Panc1 (cell line): ENCODE measurements around the gene ITPRIPL2. TPM values are rescaled to one million over a fixed set of nuclear protein-coding genes. Genes with fewer than 3 reads are reported as not detected.

Experiments used
- ATAC-seq: fragments of 200-7000 bp; cut with Tn5 transposase; 2 replicates; pipeline ENCODE4 v1.9.1; 2020; ENCODE audit warnings: mild to moderate bottlenecking, moderate library complexity
- BruUV-seq: library from RNA; stranded (reverse); fragments of 400-500 nt; replicated peaks from 2 replicates; lab custom pipeline; 2021; lab: Mats Ljungman, UMichigan
- CTCF ChIA-PET: fragments of 300-600 bp; sonication (Branson Sonifier 250); formaldehyde crosslinking; loops from one replicate; lab custom pipeline; 2022; ENCODE audit warnings: antibody characterized with exemption; lab: Charles Lee
- POLR2A ChIA-PET: fragments of 300-600 bp; sonication (Branson Sonifier 250); formaldehyde crosslinking; loops from one replicate; lab custom pipeline; 2022; ENCODE audit warnings: antibody characterized with exemption; lab: Charles Lee
- DNase-seq: peaks from one replicate; pipeline ENCODE4 v3.0.0-alpha.2; 2010; ENCODE audit warnings: low read depth, low spot score
- H3K27ac ChIP-seq: 2 replicates; pipeline ENCODE4 v1.5.1; 2011; ENCODE audit warnings: mild to moderate bottlenecking, low read length, inconsistent platforms
- H3K27me3 ChIP-seq: fragments of 200-500 bp; sonication (Bioruptor generic); 2 replicates; pipeline ENCODE4 v1.6.0; 2014; ENCODE audit warnings: low read length, inconsistent platforms; ENCODE audit not compliant: control insufficient read depth, insufficient read depth
- H3K36me3 ChIP-seq: fragments of 200-500 bp; sonication (Bioruptor generic); 2 replicates; pipeline ENCODE4 v1.5.1; 2014; ENCODE audit warnings: inconsistent platforms, mild to moderate bottlenecking, low read length, moderate library complexity; ENCODE audit not compliant: control insufficient read depth, insufficient read depth
- H3K4me1 ChIP-seq: 2 replicates; pipeline ENCODE4 v1.5.1; 2011; ENCODE audit warnings: inconsistent platforms, mild to moderate bottlenecking, low read length, moderate library complexity; ENCODE audit not compliant: control insufficient read depth, insufficient read depth
- H3K4me3 ChIP-seq, 2 experiments: 2 replicates each; pipeline ENCODE4 v1.5.1; 2011 to 2012; ENCODE audit warnings: low read depth in 2 of 2, low read length in 2 of 2, mild to moderate bottlenecking in 2 of 2, inconsistent platforms in 1 of 2, moderate library complexity in 1 of 2
- H3K9me3 ChIP-seq: fragments of 200-500 bp; sonication (Bioruptor generic); 2 replicates; pipeline ENCODE4 v1.5.1; 2014; ENCODE audit warnings: low read depth, mild to moderate bottlenecking, inconsistent platforms, low read length, moderate library complexity; ENCODE audit not compliant: control insufficient read depth, insufficient read depth
- POLR2AphosphoS5 ChIP-seq: IDR thresholded peaks from 2 replicates; pipeline ENCODE4 v1.6.1; 2012; ENCODE audit warnings: mild to moderate bottlenecking, low read depth, low read length, moderate library complexity
- SIN3A ChIP-seq: IDR thresholded peaks from 2 replicates; pipeline ENCODE4 v1.6.1; 2012; ENCODE audit warnings: low read depth, mild to moderate bottlenecking, low read length, moderate library complexity, borderline replicate concordance; ENCODE audit not compliant: insufficient read depth
- TCF7L2 ChIP-seq: IDR thresholded peaks from 2 replicates; pipeline ENCODE4 v1.6.1; 2011; ENCODE audit warnings: mild to moderate bottlenecking, low read depth, low read length, inconsistent platforms
- in situ Hi-C: cut with HindIII; loops from 2 replicates; pipeline ENCODE4 v1.10.0; 2016; ENCODE audit warnings: low sequenced_read_pairs, low pct_unique_long_range_greater_than_20kb
- intact Hi-C: fragments of 100-400 bp; cut with micrococcal nuclease; formaldehyde crosslinking; loops from one replicate; pipeline ENCODE4 v1.10.0; 2022; ENCODE audit not compliant: unreplicated experiment
- total RNA-seq: library from RNA; stranded (reverse); gene quantifications from one replicate; pipeline ENCODE4 v1.2.1, GENCODE V29; 2021; ENCODE audit not compliant: unreplicated experiment
- TF ChIP-seq, protein P1 (sequence below), 2 experiments: IDR thresholded peaks; 2 replicates each; pipeline ENCODE4 v1.6.1; 2011 to 2012; ENCODE audit warnings: low read depth in 2 of 2, control low read depth in 1 of 2, low read length in 1 of 2, mild to moderate bottlenecking in 1 of 2, moderate library complexity in 1 of 2; ENCODE audit not compliant: insufficient read depth in 1 of 2
- TF ChIP-seq, protein P2 (sequence below): fragments of 450-650 bp; IDR thresholded peaks from 2 replicates; pipeline ENCODE4 v1.5.1; 2017; ENCODE audit warnings: mild to moderate bottlenecking

ITPRIPL2 gene
- total RNA-seq, 1 experiment from 2014 or later = 83.2 TPM

DNA sequence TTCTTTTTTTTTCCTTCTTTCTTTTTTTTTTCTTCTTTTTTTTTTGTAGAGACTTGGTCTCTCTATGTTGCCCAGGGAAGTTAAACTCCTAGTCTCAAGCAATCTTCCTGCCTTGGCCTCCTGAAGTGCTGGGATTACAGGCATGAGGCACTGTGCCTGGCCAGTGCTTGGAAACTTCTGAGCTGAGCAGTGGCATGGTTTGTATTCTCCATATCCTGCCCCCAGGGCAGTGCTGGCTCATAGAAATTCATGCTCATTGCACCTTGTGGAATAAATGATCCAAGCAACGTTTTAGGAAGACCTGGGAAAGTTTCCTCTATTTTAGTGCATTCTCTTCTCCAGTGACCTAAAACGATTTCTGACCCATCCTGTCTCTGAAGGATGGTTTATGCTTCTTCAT lies 37.5 kb downstream of the ITPRIPL2 start:
- Histone ChIP-seq H3K27ac (no peak overlapping the region), H3K36me3 (no peaks in the 10 kb centered on the region), H3K4me3 (no peak overlapping the region), H3K9me3 (peaks cover 3% of the 10 kb centered on the region; the same call in 1 of the 2 replicates), H3K27me3 (0 out of 2 replicates have a peak, but pooled peaks cover 2% of the 10 kb centered on the region), H3K4me1 (no peaks in the 10 kb centered on the region)
- in situ Hi-C loops (no loop called here), intact Hi-C loops (no loop called here)
- no peak for TF ChIP-seq POLR2AphosphoS5
- TF ChIP-seq, protein P1, sequence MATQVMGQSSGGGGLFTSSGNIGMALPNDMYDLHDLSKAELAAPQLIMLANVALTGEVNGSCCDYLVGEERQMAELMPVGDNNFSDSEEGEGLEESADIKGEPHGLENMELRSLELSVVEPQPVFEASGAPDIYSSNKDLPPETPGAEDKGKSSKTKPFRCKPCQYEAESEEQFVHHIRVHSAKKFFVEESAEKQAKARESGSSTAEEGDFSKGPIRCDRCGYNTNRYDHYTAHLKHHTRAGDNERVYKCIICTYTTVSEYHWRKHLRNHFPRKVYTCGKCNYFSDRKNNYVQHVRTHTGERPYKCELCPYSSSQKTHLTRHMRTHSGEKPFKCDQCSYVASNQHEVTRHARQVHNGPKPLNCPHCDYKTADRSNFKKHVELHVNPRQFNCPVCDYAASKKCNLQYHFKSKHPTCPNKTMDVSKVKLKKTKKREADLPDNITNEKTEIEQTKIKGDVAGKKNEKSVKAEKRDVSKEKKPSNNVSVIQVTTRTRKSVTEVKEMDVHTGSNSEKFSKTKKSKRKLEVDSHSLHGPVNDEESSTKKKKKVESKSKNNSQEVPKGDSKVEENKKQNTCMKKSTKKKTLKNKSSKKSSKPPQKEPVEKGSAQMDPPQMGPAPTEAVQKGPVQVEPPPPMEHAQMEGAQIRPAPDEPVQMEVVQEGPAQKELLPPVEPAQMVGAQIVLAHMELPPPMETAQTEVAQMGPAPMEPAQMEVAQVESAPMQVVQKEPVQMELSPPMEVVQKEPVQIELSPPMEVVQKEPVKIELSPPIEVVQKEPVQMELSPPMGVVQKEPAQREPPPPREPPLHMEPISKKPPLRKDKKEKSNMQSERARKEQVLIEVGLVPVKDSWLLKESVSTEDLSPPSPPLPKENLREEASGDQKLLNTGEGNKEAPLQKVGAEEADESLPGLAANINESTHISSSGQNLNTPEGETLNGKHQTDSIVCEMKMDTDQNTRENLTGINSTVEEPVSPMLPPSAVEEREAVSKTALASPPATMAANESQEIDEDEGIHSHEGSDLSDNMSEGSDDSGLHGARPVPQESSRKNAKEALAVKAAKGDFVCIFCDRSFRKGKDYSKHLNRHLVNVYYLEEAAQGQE (IDR thresholded peaks at IDR 0.05; ENCODE audit: insufficient read depth in 1 of 2, low read depth in 2 of 2, low read length in 1 of 2) = no peak
- TF ChIP-seq TCF7L2 = no peak
- TF ChIP-seq, protein P2, sequence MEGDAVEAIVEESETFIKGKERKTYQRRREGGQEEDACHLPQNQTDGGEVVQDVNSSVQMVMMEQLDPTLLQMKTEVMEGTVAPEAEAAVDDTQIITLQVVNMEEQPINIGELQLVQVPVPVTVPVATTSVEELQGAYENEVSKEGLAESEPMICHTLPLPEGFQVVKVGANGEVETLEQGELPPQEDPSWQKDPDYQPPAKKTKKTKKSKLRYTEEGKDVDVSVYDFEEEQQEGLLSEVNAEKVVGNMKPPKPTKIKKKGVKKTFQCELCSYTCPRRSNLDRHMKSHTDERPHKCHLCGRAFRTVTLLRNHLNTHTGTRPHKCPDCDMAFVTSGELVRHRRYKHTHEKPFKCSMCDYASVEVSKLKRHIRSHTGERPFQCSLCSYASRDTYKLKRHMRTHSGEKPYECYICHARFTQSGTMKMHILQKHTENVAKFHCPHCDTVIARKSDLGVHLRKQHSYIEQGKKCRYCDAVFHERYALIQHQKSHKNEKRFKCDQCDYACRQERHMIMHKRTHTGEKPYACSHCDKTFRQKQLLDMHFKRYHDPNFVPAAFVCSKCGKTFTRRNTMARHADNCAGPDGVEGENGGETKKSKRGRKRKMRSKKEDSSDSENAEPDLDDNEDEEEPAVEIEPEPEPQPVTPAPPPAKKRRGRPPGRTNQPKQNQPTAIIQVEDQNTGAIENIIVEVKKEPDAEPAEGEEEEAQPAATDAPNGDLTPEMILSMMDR = no peak
- TF ChIP-seq SIN3A = no peak
- ATAC-seq (no peak; the same call in 1 of the 2 replicates), DNase-seq (no peak)
- ChIA-PET POLR2A (interaction anchor here (0.6 kb wide), 1 partner anchor 10 kb away, joined by 3 read pairs; no protein-coding TSS in a partner anchor), CTCF (interaction anchor here (0.5 to 0.6 kb wide), 3 partner anchors 12 to 41 kb away, joined by 3 to 5 read pairs (median 4); no protein-coding TSS in a partner anchor)
- no TSS peak for BruUV-seq

DNA sequence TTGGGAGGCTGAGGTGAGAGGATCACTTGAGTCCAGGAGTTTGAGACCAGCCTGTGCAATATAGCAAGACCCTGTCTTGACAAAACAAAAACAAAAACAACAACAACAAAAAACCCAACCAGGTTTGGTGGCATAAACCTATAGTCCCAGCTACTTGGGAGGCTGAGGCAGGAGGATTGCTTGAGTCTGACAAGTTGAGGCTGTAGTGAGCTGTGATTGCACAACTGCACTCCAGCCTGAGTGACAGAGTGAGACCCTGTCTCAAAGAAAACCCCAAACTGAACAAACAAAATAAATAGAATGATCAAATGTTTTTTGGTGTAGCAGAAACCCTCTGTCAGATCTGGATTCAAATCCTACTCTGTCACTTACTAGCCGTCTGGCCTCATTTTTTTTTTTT lies 38.3 kb downstream of the ITPRIPL2 start:
- intact Hi-C loops (no loop called here), in situ Hi-C loops (no loop called here)
- ATAC-seq (no peak), DNase-seq (no peak)
- no peak overlapping the region for H3K4me3 ChIP-seq
- no TSS peak for BruUV-seq
- H3K27me3 ChIP-seq = 0 out of 2 replicates have a peak, but pooled peaks cover 2% of the 10 kb centered on the region
- H3K36me3 ChIP-seq = no peaks in the 10 kb centered on the region
- POLR2A ChIA-PET = interaction anchor here (0.6 kb wide), 1 partner anchor 9 kb away, joined by 3 read pairs; no protein-coding TSS in a partner anchor
- H3K9me3 ChIP-seq = peaks cover 3% of the 10 kb centered on the region; the same call in 1 of the 2 replicates
- H3K4me1 ChIP-seq = no peaks in the 10 kb centered on the region
- CTCF ChIA-PET = no interaction called here
- no peak overlapping the region for H3K27ac ChIP-seq
- no peak for TF ChIP-seq TCF7L2
- TF ChIP-seq POLR2AphosphoS5 = no peak
- no peak for TF ChIP-seq SIN3A
- TF ChIP-seq, protein P2 = no peak
